ENCODE measurements around the gene NOPCHAP1. TPM values are rescaled to one million over a fixed set of nuclear protein-coding genes. Genes with fewer than 3 reads are reported as not detected.

Gene NOPCHAP1
- total RNA-seq, 4 donors from 2014 or later, result 3.9 to 6.0 (median 5.3) TPM

- no peak for TF ChIP-seq CTCF (IDR thresholded peaks at IDR 0.05; ENCODE audit: low read depth)
These were observed 28.5 kb downstream of the NOPCHAP1 start for GRCh38 chr12:105014603-105015002.

DNA sequence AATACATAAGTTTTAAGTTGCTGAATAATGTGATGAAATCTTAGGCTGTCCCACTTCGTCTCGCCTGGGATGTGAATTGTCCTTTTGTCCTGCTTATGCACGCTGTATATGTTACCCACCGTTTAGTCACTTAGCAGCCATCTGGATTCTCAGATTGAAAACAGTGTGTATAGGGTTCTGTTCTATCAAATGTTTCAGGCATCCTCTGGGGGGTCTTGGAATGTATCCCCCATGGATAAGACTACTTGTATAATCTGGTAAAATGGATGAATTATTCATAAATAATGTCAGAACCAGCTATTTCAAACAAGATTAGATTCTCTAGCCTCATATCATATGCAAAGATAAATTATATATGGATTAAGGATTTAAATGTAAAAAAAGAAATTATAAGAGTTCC lies 29.4 kb downstream of the NOPCHAP1 start:
- TF ChIP-seq CTCF (IDR thresholded peaks at IDR 0.05; ENCODE audit: low read depth), result no peak

DNA sequence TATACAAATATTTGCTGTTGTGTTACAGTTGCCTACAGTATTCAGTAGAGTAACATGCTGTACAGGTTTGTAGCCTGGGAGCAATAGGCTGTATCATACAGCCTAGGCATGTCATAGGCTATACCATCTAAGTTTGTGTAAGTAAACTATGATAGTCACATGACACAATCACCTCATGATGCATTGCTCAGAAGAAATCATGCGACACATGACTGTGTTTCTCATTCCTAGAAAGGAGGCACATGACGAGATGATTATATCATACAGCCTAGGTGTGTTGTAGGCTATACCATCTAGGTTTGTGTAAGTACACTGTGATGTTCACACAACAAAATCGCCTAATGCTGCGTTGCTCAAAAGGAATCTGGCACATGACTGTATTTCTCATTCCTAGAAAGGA lies 31.9 kb downstream of the NOPCHAP1 start:
- TF ChIP-seq CTCF (IDR thresholded peaks at IDR 0.05; ENCODE audit: low read depth), result no peak

DNA sequence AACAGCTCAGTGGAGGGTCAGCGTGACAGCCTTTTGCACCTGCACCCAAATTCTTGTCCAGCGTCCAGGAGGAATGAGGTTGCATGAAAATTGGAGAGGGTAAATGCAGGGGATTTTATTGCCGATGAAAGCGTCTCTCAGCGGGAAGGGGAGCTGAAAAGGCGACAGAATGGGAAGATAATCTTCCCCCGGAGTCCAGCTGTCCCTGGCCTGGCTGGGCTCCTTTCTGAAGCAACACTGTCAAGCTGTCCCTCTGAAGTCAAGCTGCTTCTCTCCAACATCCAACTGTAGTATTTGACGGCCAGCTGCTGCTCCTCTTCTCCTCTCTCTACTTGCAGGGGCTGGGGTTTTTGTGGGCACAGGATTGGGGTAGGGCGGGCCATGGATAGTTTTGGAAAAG lies 32.7 kb downstream of the NOPCHAP1 start:
- no peak for TF ChIP-seq CTCF (IDR thresholded peaks at IDR 0.05; ENCODE audit: low read depth)

GRCh38 chr12:105020241-105020962 lies 34.3 kb downstream of the NOPCHAP1 start:
- no peak for TF ChIP-seq CTCF (IDR thresholded peaks at IDR 0.05; ENCODE audit: low read depth)

DNA sequence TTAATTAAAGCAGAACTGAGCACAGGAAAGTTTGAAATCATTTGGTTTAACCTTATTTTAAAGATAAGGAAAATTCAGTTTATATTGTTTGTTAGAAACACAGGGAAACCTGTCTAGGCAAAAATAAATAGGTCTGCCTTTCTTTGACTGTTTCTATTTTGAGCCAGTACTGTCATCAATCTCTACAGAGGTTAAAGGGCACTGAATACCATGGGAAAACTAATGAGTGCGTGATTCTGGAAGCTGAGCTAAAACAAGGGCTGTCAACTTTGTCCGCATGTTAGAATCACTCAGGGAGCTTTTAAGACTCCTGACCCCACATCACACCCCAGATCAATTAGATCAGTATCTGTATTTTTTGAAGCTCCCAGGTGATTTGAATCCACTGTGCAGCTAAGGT lies 38.8 kb downstream of the NOPCHAP1 start:
- no peak for TF ChIP-seq CTCF (IDR thresholded peaks at IDR 0.05; ENCODE audit: low read depth)

DNA sequence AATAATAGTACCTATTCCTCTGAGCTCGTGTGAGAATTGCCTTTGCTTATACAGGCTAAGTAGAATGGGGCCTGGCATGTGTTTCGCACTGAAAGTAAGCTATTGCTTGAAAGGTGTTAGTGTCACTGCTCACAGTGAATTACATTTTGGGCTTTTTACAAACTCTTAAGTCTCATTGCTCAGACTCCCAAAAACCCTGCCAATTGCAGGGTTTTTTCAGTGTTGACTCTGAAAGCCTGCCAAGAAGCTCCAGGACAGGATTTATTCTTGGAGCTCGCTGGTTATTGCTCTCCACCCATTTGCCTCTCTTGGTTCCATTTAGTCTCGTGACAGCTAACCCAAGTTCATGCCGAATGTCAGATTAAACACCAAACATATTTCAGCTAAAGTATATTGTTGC lies 39.8 kb downstream of the NOPCHAP1 start:
- TF ChIP-seq CTCF (IDR thresholded peaks at IDR 0.05; ENCODE audit: low read depth), result no peak

All from subcutaneous adipose tissue (tissue), 4 donors.